Measurements from ENCODE around the gene NPLOC4.
A peak's percentile ranks its signal among the peaks of the same experiment; 100 is the strongest.

Gene NPLOC4

GRCh38 chr17:81552244-81553017 is 84.5 kb downstream of the NPLOC4 start, which contains the start of gene FAAP100 (continued):
- no peak for TF ChIP-seq PRDM1 (tag by site-specific recombination; IDR thresholded peaks at IDR 0.05)
- peak; percentile 44; the same call in 1 of the 2 replicates for TF ChIP-seq ZBTB20 (tag by site-specific recombination; IDR thresholded peaks at IDR 0.05)
- no peak for TF ChIP-seq ZNF23 (tag by site-specific recombination; IDR thresholded peaks at IDR 0.05; ENCODE audit: borderline replicate concordance)
- no peak for TF ChIP-seq TRIM28 (IDR thresholded peaks at IDR 0.05; ENCODE audit: borderline replicate concordance, low read length)
- peak; percentile 85 for TF ChIP-seq PATZ1 (tag by site-specific recombination; IDR thresholded peaks at IDR 0.05)
- TF ChIP-seq ZNF558 (tag by site-specific recombination; IDR thresholded peaks at IDR 0.05): no peak
- TF ChIP-seq ZBTB11 (tag by site-specific recombination; conservative IDR thresholded peaks at IDR 0.05; ENCODE audit: low read depth): peak; percentile 50; the same call in 1 of the 2 replicates
- TF ChIP-seq ZNF211 (tag by site-specific recombination; IDR thresholded peaks at IDR 0.05; ENCODE audit: low read depth): no peak
- no peak for TF ChIP-seq ZNF692 (tag by site-specific recombination; IDR thresholded peaks at IDR 0.05)
- no peak for TF ChIP-seq ZNF76 (tag by site-specific recombination; IDR thresholded peaks at IDR 0.05; ENCODE audit: borderline replicate concordance, low read depth)
- no peak for TF ChIP-seq ZNF585B (tag by site-specific recombination; IDR thresholded peaks at IDR 0.05)
- TF ChIP-seq PRDM4 (tag by site-specific recombination; IDR thresholded peaks at IDR 0.05): no peak
- TF ChIP-seq ZNF555 (tag by site-specific recombination; conservative IDR thresholded peaks at IDR 0.05): no peak
- no peak for TF ChIP-seq ZNF488 (tag by site-specific recombination; IDR thresholded peaks at IDR 0.05)
- no peak for TF ChIP-seq ZNF132 (tag by site-specific recombination; IDR thresholded peaks at IDR 0.05; ENCODE audit: borderline replicate concordance)
- no peak for TF ChIP-seq ZNF248 (tag by site-specific recombination; IDR thresholded peaks at IDR 0.05)
- TF ChIP-seq ZNF274 (IDR thresholded peaks at IDR 0.05; ENCODE audit: low read length): no peak
- no peak for TF ChIP-seq ZNF274 (tag by site-specific recombination; IDR thresholded peaks at IDR 0.05; ENCODE audit: borderline replicate concordance)
- TF ChIP-seq ZNF48 (tag by site-specific recombination; IDR thresholded peaks at IDR 0.05): no peak
- no peak for TF ChIP-seq ZNF548 (tag by site-specific recombination; IDR thresholded peaks at IDR 0.05)
- TF ChIP-seq ZNF768 (tag by site-specific recombination; IDR thresholded peaks at IDR 0.05): no peak
- no peak for TF ChIP-seq ZSCAN23 (tag by site-specific recombination; IDR thresholded peaks at IDR 0.05)
- peak; percentile 53 for TF ChIP-seq ZIC2 (tag by site-specific recombination; IDR thresholded peaks at IDR 0.05)
- no peak for TF ChIP-seq ZNF148 (tag by site-specific recombination; IDR thresholded peaks at IDR 0.05; ENCODE audit: borderline replicate concordance)
- no peak for TF ChIP-seq MYNN (tag by site-specific recombination; IDR thresholded peaks at IDR 0.05; ENCODE audit: borderline replicate concordance)
- TF ChIP-seq ZNF354C (tag by site-specific recombination; IDR thresholded peaks at IDR 0.05; ENCODE audit: borderline replicate concordance, low read depth): no peak
- peak; percentile 94 for TF ChIP-seq ZNF335 (tag by site-specific recombination; conservative IDR thresholded peaks at IDR 0.05)

All from HEK293 (cell line).